Mucosa of descending colon (tissue), 3 donors: ENCODE results near the gene P2RX6. TPM values are rescaled to one million over a fixed set of nuclear protein-coding genes. Genes with fewer than 3 reads are reported as not detected.
"Not testable (repeated sequence)": the region's sequence is repeated elsewhere in the genome, so short reads cannot be mapped to it uniquely, and the experiment has no call there.

Source experiments
- ATAC-seq: fragments of 200-7000 bp; cut with Tn5 transposase; one replicate; pipeline ENCODE4 v1.9.1; 2020; ENCODE audit warnings: mild to moderate bottlenecking, moderate library complexity
- DNase-seq, 3 donors: peaks; one replicate each; pipeline ENCODE4 v3.0.0-alpha.2; 2020
- H3K36me3 ChIP-seq: fragments of 200-600 bp; one replicate; pipeline ENCODE4 v1.8.0; 2021; ENCODE audit warnings: low read depth, mild to moderate bottlenecking
- H3K4me1 ChIP-seq: fragments of 200-600 bp; one replicate; pipeline ENCODE4 v1.8.0; 2021; ENCODE audit warnings: low read depth, mild to moderate bottlenecking
- H3K4me3 ChIP-seq: fragments of 200-600 bp; one replicate; pipeline ENCODE4 v1.8.0; 2021; ENCODE audit warnings: mild to moderate bottlenecking
- H3K9me3 ChIP-seq: fragments of 200-600 bp; one replicate; pipeline ENCODE4 v1.8.0; 2021; ENCODE audit warnings: mild to moderate bottlenecking
- CTCF ChIP-seq: fragments of 200-600 bp; IDR thresholded peaks from one replicate; pipeline ENCODE4 v1.8.0; 2022; ENCODE audit warnings: antibody characterized with exemption, mild to moderate bottlenecking
- intact Hi-C, 2 donors: fragments of 100-400 bp; cut with DNase I in 1 of 2; cut with micrococcal nuclease in 1 of 2; formaldehyde crosslinking; loops; one replicate each; pipeline versions ENCODE4 v1.11.0 to v1.11.1; 2022; cut with DNase I, micrococcal nuclease
- total RNA-seq, 3 donors: library from RNA; stranded (reverse); fragmentation: NEBNext Ultra II Directional in 2 of 3; extraction: Animal tissue kit (Norgen Biotek cat#: 25700) in 2 of 3; gene quantifications; one replicate each; pipeline versions ENCODE4 v1.2.1 to v1.2.4, GENCODE V29; 2021 to 2023
- donor health status: DM: no; HTN: no; CAD: no; lungs with moderate emphysema.
- donor health status: DM: no; HTN: no; CAD: no.
- donor health status: DM: no; HTN: yes; CAD: no.

Gene P2RX6
- total RNA-seq, 3 donors from 2014 or later, result 1.4 to 1.6 (median 1.4) TPM

- Histone ChIP-seq H3K4me1 (no peaks in the 10 kb centered on the region), H3K36me3 (no peaks in the 10 kb centered on the region), H3K4me3 (no peak overlapping the region), H3K9me3 (no peaks in the 10 kb centered on the region)
- no peak for DNase-seq
- no peak for ATAC-seq
- TF ChIP-seq CTCF, result no peak
- intact Hi-C loops, result no loop called here
These were observed 40.0 kb downstream of the P2RX6 start for GRCh38 chr22:21054714-21055563.

- no peak for TF ChIP-seq CTCF
- DNase-seq (no peak), ATAC-seq (no peak)
- Histone ChIP-seq H3K9me3 (no peaks in the 10 kb centered on the region), H3K4me1 (no peaks in the 10 kb centered on the region), H3K36me3 (no peaks in the 10 kb centered on the region), H3K4me3 (no peak overlapping the region)
- intact Hi-C loops, result no loop called here
These were observed 40.5 kb downstream of the P2RX6 start for GRCh38 chr22:21055564-21055834.

GRCh38 chr22:21055880-21056319 lies 40.9 kb downstream of the P2RX6 start:
- DNase-seq (no peak), ATAC-seq (no peak)
- no peak overlapping the region for H3K4me3 ChIP-seq
- TF ChIP-seq CTCF, result no peak
- H3K36me3 ChIP-seq, result no peaks in the 10 kb centered on the region
- intact Hi-C loops, result no loop called here
- H3K9me3 ChIP-seq, result no peaks in the 10 kb centered on the region
- no peaks in the 10 kb centered on the region for H3K4me1 ChIP-seq

- intact Hi-C loops, H3K4me1 ChIP-seq, DNase-seq, H3K4me3 ChIP-seq, ATAC-seq, H3K36me3 ChIP-seq, H3K9me3 ChIP-seq: not testable (repeated sequence)
These were observed 45.4 kb downstream of the P2RX6 start for GRCh38 chr22:21060363-21060762.

- H3K4me1 ChIP-seq, ATAC-seq, H3K36me3 ChIP-seq, intact Hi-C loops, H3K4me3 ChIP-seq, DNase-seq, H3K9me3 ChIP-seq: not testable (repeated sequence)
These were observed 46.8 kb downstream of the P2RX6 start for GRCh38 chr22:21061660-21062321.

GRCh38 chr22:21064425-21064824 lies 49.5 kb downstream of the P2RX6 start:
- H3K4me1 ChIP-seq, DNase-seq, H3K4me3 ChIP-seq, H3K36me3 ChIP-seq, intact Hi-C loops, H3K9me3 ChIP-seq, ATAC-seq: not testable (repeated sequence)
